Tibial artery (tissue), 4 donors: ENCODE measurements around the gene FIGLA.

ENCODE experiments used
- DNase-seq, 2 donors: peaks; one replicate each; pipeline ENCODE4 v3.0.0-alpha.2; 2019
- H3K27ac ChIP-seq, 2 donors: fragments of 200-600 bp; sonication (generic) in 1 of 2; 1 replicate in 1 of 2; 2 replicates in 1 of 2; pipeline ENCODE4 v1.5.1; 2018 to 2019; ENCODE audit warnings: mild to moderate bottlenecking in 1 of 2
- H3K27me3 ChIP-seq, 2 donors: fragments of 200-600 bp; sonication (generic) in 1 of 2; one replicate each; pipeline versions ENCODE4 v1.5.1 to v1.6.0; 2016 to 2019
- H3K36me3 ChIP-seq, 3 donors: fragments of 200-600 bp; sonication (generic) in 2 of 3; one replicate each; pipeline ENCODE4 v1.5.1; 2016 to 2019; ENCODE audit warnings: mild to moderate bottlenecking in 2 of 3
- H3K4me1 ChIP-seq, 4 donors: fragments of 200-600 bp; sonication (generic) in 2 of 4; 1 replicate in 3 of 4; 2 replicates in 1 of 4; pipeline ENCODE4 v1.5.1; 2016 to 2019
- H3K4me3 ChIP-seq, 2 donors: fragments of 200-600 bp; sonication (generic) in 1 of 2; 1 replicate in 1 of 2; 2 replicates in 1 of 2; pipeline ENCODE4 v1.5.1; 2018 to 2019; ENCODE audit warnings: mild to moderate bottlenecking in 2 of 2
- H3K9me3 ChIP-seq, 3 donors: fragments of 200-600 bp; sonication (generic) in 1 of 3; one replicate each; pipeline ENCODE4 v1.5.1; 2016 to 2019
- intact Hi-C: fragments of 100-400 bp; cut with DNase I; formaldehyde crosslinking; loops from one replicate; pipeline ENCODE4 v1.15.0; 2023; ENCODE audit warnings: low total_unique reads
- TF ChIP-seq, protein P1 (sequence below), 2 experiments: fragments of 200-600 bp in 1 of 2; fragments of 450-650 bp in 1 of 2; IDR thresholded peaks; one replicate each; pipeline ENCODE4 v1.5.1; 2017 to 2019; ENCODE audit warnings: antibody characterized with exemption in 2 of 2, mild to moderate bottlenecking in 1 of 2, moderate library complexity in 1 of 2

Gene FIGLA

GRCh38 chr2:70748002-70748784 is 42.2 kb downstream of the FIGLA start:
- Histone ChIP-seq H3K4me3 (no peak overlapping the region), H3K9me3 (no peaks in the 10 kb centered on the region), H3K36me3 (no peaks in the 10 kb centered on the region), H3K4me1 (no peaks in the 10 kb centered on the region), H3K27ac (no peak overlapping the region), H3K27me3 (no peaks in the 10 kb centered on the region)
- TF ChIP-seq, protein P1, sequence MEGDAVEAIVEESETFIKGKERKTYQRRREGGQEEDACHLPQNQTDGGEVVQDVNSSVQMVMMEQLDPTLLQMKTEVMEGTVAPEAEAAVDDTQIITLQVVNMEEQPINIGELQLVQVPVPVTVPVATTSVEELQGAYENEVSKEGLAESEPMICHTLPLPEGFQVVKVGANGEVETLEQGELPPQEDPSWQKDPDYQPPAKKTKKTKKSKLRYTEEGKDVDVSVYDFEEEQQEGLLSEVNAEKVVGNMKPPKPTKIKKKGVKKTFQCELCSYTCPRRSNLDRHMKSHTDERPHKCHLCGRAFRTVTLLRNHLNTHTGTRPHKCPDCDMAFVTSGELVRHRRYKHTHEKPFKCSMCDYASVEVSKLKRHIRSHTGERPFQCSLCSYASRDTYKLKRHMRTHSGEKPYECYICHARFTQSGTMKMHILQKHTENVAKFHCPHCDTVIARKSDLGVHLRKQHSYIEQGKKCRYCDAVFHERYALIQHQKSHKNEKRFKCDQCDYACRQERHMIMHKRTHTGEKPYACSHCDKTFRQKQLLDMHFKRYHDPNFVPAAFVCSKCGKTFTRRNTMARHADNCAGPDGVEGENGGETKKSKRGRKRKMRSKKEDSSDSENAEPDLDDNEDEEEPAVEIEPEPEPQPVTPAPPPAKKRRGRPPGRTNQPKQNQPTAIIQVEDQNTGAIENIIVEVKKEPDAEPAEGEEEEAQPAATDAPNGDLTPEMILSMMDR (IDR thresholded peaks at IDR 0.05) = no peak
- intact Hi-C loops = no loop called here
- no peak for DNase-seq

DNA sequence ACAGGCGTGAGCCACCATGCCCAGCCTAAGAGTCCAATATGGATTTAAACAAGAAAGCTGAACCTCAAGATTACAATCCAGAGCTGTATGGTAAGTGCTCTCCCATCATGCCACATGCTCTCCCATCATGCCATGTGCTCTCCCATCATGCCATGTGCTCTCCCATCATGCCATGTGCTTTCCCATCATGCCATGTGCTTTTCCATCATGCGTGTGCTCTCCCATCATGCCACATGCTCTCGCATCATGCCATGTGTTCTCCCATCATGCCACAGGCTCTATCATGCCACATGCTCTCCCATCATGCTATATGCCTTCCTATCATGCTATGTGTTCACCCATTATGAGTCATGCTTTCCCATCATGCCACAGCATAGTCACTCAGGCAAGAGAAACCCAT is 43.2 kb downstream of the FIGLA start:
- H3K9me3 ChIP-seq = no peaks in the 10 kb centered on the region
- intact Hi-C loops = no loop called here
- H3K27me3 ChIP-seq = no peaks in the 10 kb centered on the region
- DNase-seq = no peak
- no peak overlapping the region for H3K4me3 ChIP-seq
- no peaks in the 10 kb centered on the region for H3K4me1 ChIP-seq
- TF ChIP-seq, protein P1 (IDR thresholded peaks at IDR 0.05) = no peak
- H3K36me3 ChIP-seq = no peaks in the 10 kb centered on the region
- no peak overlapping the region for H3K27ac ChIP-seq

GRCh38 chr2:70746094-70746974 is 44.1 kb downstream of the FIGLA start:
- no peaks in the 10 kb centered on the region for H3K27me3 ChIP-seq
- intact Hi-C loops = no loop called here
- no peaks in the 10 kb centered on the region for H3K36me3 ChIP-seq

GRCh38 chr2:70745276-70745825 is 45.1 kb downstream of the FIGLA start:
- H3K4me1 ChIP-seq = no peaks in the 10 kb centered on the region
- no peaks in the 10 kb centered on the region for H3K27me3 ChIP-seq
- intact Hi-C loops = no loop called here
- H3K4me3 ChIP-seq = no peak overlapping the region
- no peak overlapping the region for H3K27ac ChIP-seq
- DNase-seq = no peak
- TF ChIP-seq, protein P1 (IDR thresholded peaks at IDR 0.05) = no peak
- H3K9me3 ChIP-seq = no peaks in the 10 kb centered on the region
- no peaks in the 10 kb centered on the region for H3K36me3 ChIP-seq

More at GRCh38 chr2:70746094-70746974, 44.1 kb downstream of the FIGLA start:
- Histone ChIP-seq H3K9me3 (no peaks in the 10 kb centered on the region), H3K4me3 (no peak overlapping the region), H3K4me1 (no peaks in the 10 kb centered on the region), H3K27ac (no peak overlapping the region)
- no peak for DNase-seq
- TF ChIP-seq, protein P1 (IDR thresholded peaks at IDR 0.05) = no peak

DNA sequence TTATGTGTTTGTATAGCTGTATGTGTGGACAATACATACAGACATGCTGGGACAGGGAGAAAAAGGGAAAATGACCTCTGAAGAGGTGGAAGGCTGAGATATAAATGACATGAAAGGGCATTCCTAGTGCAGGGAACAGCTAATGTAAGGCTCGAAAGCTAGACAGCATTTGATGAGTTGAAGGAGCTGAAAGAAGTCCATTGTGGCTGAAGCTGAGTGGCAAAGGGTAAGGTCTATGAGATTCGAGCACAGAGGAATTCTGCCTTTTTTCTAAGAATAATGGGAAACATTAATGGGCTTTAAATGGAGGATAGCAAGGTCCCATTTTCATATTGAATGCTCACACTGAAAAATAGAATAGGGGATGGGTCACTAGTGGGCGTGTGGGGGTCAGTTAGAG is 46.0 kb downstream of the FIGLA start:
- TF ChIP-seq, protein P1 (IDR thresholded peaks at IDR 0.05) = no peak
- intact Hi-C loops = no loop called here

More for the DNA sequence above, 46.0 kb downstream of the FIGLA start:
- H3K36me3 ChIP-seq = no peaks in the 10 kb centered on the region
- no peaks in the 10 kb centered on the region for H3K27me3 ChIP-seq
- no peaks in the 10 kb centered on the region for H3K4me1 ChIP-seq
- peaks cover 0 to 3% (median 0%) of the 10 kb centered on the region in 3 donors for H3K9me3 ChIP-seq
- H3K4me3 ChIP-seq = no peak overlapping the region
- no peak overlapping the region for H3K27ac ChIP-seq
- DNase-seq = no peak
